ENCODE results near the gene EFNA3.

Gene EFNA3

GRCh38 chr1:155136748-155137147 lies 58.1 kb downstream of the EFNA3 start:
- no peak for DNase-seq

All from stimulated activated CD4-positive, alpha-beta T cell treated with anti-CD3 and anti-CD28 coated beads, Interleukin-4, amount 100 ng/mL, for 4 hours (primary cell).